Osteoblast (primary cell): Measurements from ENCODE around the gene WDR91. TPM values are rescaled to one million over a fixed set of nuclear protein-coding genes. Genes with fewer than 3 reads are reported as not detected.
A peak's percentile ranks its signal among the peaks of the same experiment; 100 is the strongest.

ENCODE experiments used
- DNase-seq: peaks from one replicate; pipeline ENCODE4 v3.0.0; 2011; ENCODE audit warnings: low spot score, mixed read lengths; ENCODE audit not compliant: insufficient read length; ENCODE audit errors: missing footprints
- H2AFZ ChIP-seq: 2 replicates; pipeline ENCODE4 v1.6.0; 2011; ENCODE audit warnings: mild to moderate bottlenecking, low read length
- H3K27ac ChIP-seq: 2 replicates; pipeline ENCODE4 v1.5.1; 2011; ENCODE audit warnings: mild to moderate bottlenecking, low read depth, low read length, moderate library complexity
- H3K27me3 ChIP-seq: 2 replicates; pipeline ENCODE4 v1.6.0; 2012; ENCODE audit warnings: mild to moderate bottlenecking, control low read depth, inconsistent platforms, low read length, moderate library complexity; ENCODE audit not compliant: insufficient read depth
- H3K36me3 ChIP-seq: 2 replicates; pipeline ENCODE4 v1.5.1; 2011; ENCODE audit warnings: mild to moderate bottlenecking, low read length, control low read depth, moderate library complexity; ENCODE audit not compliant: insufficient read depth
- H3K4me1 ChIP-seq: 2 replicates; pipeline ENCODE4 v1.5.1; 2011; ENCODE audit warnings: mild to moderate bottlenecking, low read length, control low read depth, moderate library complexity; ENCODE audit not compliant: insufficient read depth
- H3K4me2 ChIP-seq: 2 replicates; pipeline ENCODE4 v1.6.0; 2011; ENCODE audit warnings: mild to moderate bottlenecking, low read length; ENCODE audit not compliant: insufficient read depth
- H3K4me3 ChIP-seq: fragments of 200-600 bp; sonication (generic); 3 replicates; pipeline ENCODE4 v1.5.1; 2012; ENCODE audit warnings: mild to moderate bottlenecking, low read length, inconsistent platforms; ENCODE audit not compliant: insufficient read depth
- H3K79me2 ChIP-seq: 2 replicates; pipeline ENCODE4 v1.6.0; 2012; ENCODE audit warnings: mild to moderate bottlenecking, low read length, control low read depth, inconsistent platforms; ENCODE audit not compliant: insufficient read depth
- H3K9me3 ChIP-seq: 2 replicates; pipeline ENCODE4 v1.5.1; 2011; ENCODE audit warnings: low read depth, low read length, control low read depth
- H4K20me1 ChIP-seq: 2 replicates; pipeline ENCODE4 v1.6.0; 2012; ENCODE audit warnings: mild to moderate bottlenecking, low read length, control low read depth; ENCODE audit not compliant: insufficient read depth
- CTCF ChIP-seq: IDR thresholded peaks from 2 replicates; pipeline ENCODE4 v1.5.1; 2011; ENCODE audit warnings: mild to moderate bottlenecking, low read depth, low read length, moderate library complexity; ENCODE audit errors: extremely low read depth
- total RNA-seq: library from RNA; depleted of rRNA; stranded (reverse); fragments of >200 nt; gene quantifications from 2 replicates; pipeline ENCODE4 v1.2.3, GENCODE V29; 2012

Gene WDR91
- total RNA-seq, result 7.1 and 8.7 TPM in 2 replicates

- H3K4me1 ChIP-seq, result peaks cover 10% of the 10 kb centered on the region
- peak; percentile 100 for DNase-seq
- peak within 1 kb of the TSS; percentile 100 for H2AFZ ChIP-seq
- H3K27me3 ChIP-seq, result no peaks in the 10 kb centered on the region
- H3K27ac ChIP-seq, result peak within 1 kb of the TSS; percentile 90
- no peaks in the 10 kb centered on the region for H3K36me3 ChIP-seq
- H3K9me3 ChIP-seq, result no peaks in the 10 kb centered on the region
- peak within 1 kb of the TSS; percentile 85 for H3K4me3 ChIP-seq
- peaks cover 6% of the 10 kb centered on the region for H3K79me2 ChIP-seq
- peaks cover 4% of the 10 kb centered on the region for H4K20me1 ChIP-seq
- peak within 1 kb of the TSS; percentile 99 for H3K4me2 ChIP-seq
- TF ChIP-seq CTCF, result no peak
These were observed at the start of gene WDR91 for GRCh38 chr7:135211179-135211945. WDR91 (minus strand) TSS chr7:135211526; CDS start chr7:135211502, 24 bp downstream.

GRCh38 chr7:135260470-135260869, 49.1 kb upstream of the WDR91 start:
- H2AFZ ChIP-seq, result no peak overlapping the region
- no peak overlapping the region for H3K4me2 ChIP-seq
- no peaks in the 10 kb centered on the region for H3K9me3 ChIP-seq
- DNase-seq, result no peak
- no peaks in the 10 kb centered on the region for H4K20me1 ChIP-seq
- H3K27ac ChIP-seq, result no peak overlapping the region
- H3K4me1 ChIP-seq, result no peaks in the 10 kb centered on the region
- H3K79me2 ChIP-seq, result no peaks in the 10 kb centered on the region
- no peak overlapping the region for H3K4me3 ChIP-seq
- TF ChIP-seq CTCF, result no peak
- no peaks in the 10 kb centered on the region for H3K27me3 ChIP-seq
- no peaks in the 10 kb centered on the region for H3K36me3 ChIP-seq

GRCh38 chr7:135259702-135260101, 48.4 kb upstream of the WDR91 start:
- no peaks in the 10 kb centered on the region for H4K20me1 ChIP-seq
- H3K27ac ChIP-seq, result no peak overlapping the region
- H3K36me3 ChIP-seq, result no peaks in the 10 kb centered on the region
- H3K4me1 ChIP-seq, result peaks cover 5% of the 10 kb centered on the region
- H3K79me2 ChIP-seq, result no peaks in the 10 kb centered on the region
- no peak overlapping the region for H3K4me3 ChIP-seq
- no peak for DNase-seq
- H3K4me2 ChIP-seq, result no peak overlapping the region
- no peak overlapping the region for H2AFZ ChIP-seq
- no peak for TF ChIP-seq CTCF
- no peaks in the 10 kb centered on the region for H3K27me3 ChIP-seq
- no peaks in the 10 kb centered on the region for H3K9me3 ChIP-seq

- Histone ChIP-seq H3K27me3 (no peaks in the 10 kb centered on the region), H3K27ac (no peak overlapping the region), H4K20me1 (no peaks in the 10 kb centered on the region), H2AFZ (no peak overlapping the region), H3K79me2 (no peaks in the 10 kb centered on the region), H3K4me1 (peaks cover 16% of the 10 kb centered on the region), H3K4me2 (no peak overlapping the region), H3K9me3 (no peaks in the 10 kb centered on the region), H3K4me3 (no peak overlapping the region), H3K36me3 (no peaks in the 10 kb centered on the region)
- no peak for TF ChIP-seq CTCF
- no peak for DNase-seq
These were observed 47.3 kb upstream of the WDR91 start for GRCh38 chr7:135258585-135258984.
